Psoas muscle (tissue), 8 donors: ENCODE measurements around the gene MOXD1. TPM values are rescaled to one million over a fixed set of nuclear protein-coding genes. Genes with fewer than 3 reads are reported as not detected.

Source experiments
- ATAC-seq, 4 donors: fragments of 200-7000 bp; cut with Tn5 transposase; one replicate each; pipeline ENCODE4 v1.9.1; 2020; ENCODE audit warnings: moderate library complexity in 3 of 4, mild to moderate bottlenecking in 2 of 4
- DNase-seq, 2 donors: peaks; one replicate each; pipeline ENCODE4 v3.0.0-alpha.2; 2020
- H3K27ac ChIP-seq: fragments of 200-600 bp; one replicate; pipeline ENCODE4 v1.8.0; 2022
- H3K27me3 ChIP-seq, 3 donors: fragments of 200-600 bp in 1 of 3; one replicate each; pipeline versions ENCODE4 v1.6.1 to v1.8.0; 2013 to 2022; ENCODE audit warnings: low read length in 2 of 3, mild to moderate bottlenecking in 2 of 3, moderate library complexity in 1 of 3; ENCODE audit not compliant: insufficient read depth in 3 of 3
- H3K36me3 ChIP-seq, 2 donors: fragments of 200-600 bp in 1 of 2; one replicate each; pipeline versions ENCODE4 v1.6.1 to v1.8.0; 2013 to 2022; ENCODE audit warnings: low read depth in 1 of 2, mild to moderate bottlenecking in 1 of 2, moderate library complexity in 1 of 2; ENCODE audit not compliant: insufficient read depth in 1 of 2
- H3K4me1 ChIP-seq: fragments of 200-600 bp; one replicate; pipeline ENCODE4 v1.8.0; 2022
- H3K4me3 ChIP-seq: fragments of 200-600 bp; one replicate; pipeline ENCODE4 v1.8.0; 2022; ENCODE audit warnings: mild to moderate bottlenecking
- H3K9me3 ChIP-seq: fragments of 200-600 bp; one replicate; pipeline ENCODE4 v1.8.0; 2022
- WGBS, 3 donors: extraction: QIAGEN DNeasy Blood & Tissue Kit; methylation state at CpG; one replicate each; pipeline versions ENCODE4 v1.1.6 to v1.1.7; 2013; 5-methylcytosine and 5-hydroxymethylcytosine counted together
- intact Hi-C, 2 donors: fragments of 100-400 bp; cut with DNase I; formaldehyde crosslinking; loops; one replicate each; pipeline versions ENCODE4 v1.11.0 to v1.14.2; 2022
- polyA plus RNA-seq, 3 donors: library from polyadenylated mRNA; stranded (reverse); fragments of 200-250 nt; gene quantifications; one replicate each; pipeline ENCODE4 v1.2.3, GENCODE V29; 2013
- total RNA-seq, 4 donors: library from RNA; stranded (reverse); fragmentation: NEBNext Ultra II Directional in 2 of 4; extraction: Animal tissue kit (Norgen Biotek cat#: 25700) in 2 of 4; gene quantifications; one replicate each; pipeline versions ENCODE4 v1.2.1 to v1.2.4, GENCODE V29; 2021 to 2023
- TF ChIP-seq, protein P1 (sequence below): fragments of 200-600 bp; IDR thresholded peaks from one replicate; pipeline ENCODE4 v1.8.0; 2022; ENCODE audit warnings: antibody characterized with exemption
- donor health status: healthy with polysubstance abuse.
- donor health status: DM: no; HTN: no; CAD: no; lungs with moderate emphysema.
- donor health status: Bipolar disorder and iron deficiency.
- donor health status: healthy.
- donor health status: DM: yes; HTN: yes; CAD: no.
- donor health status: DM: no; HTN: no; CAD: no.
- donor health status: DM: no; HTN: no; CAD: no.
- donor health status: DM: yes; HTN: yes; CAD: no.

MOXD1 gene
- total and polyA plus RNA-seq, 7 donors: 0.10 to 0.58 (median 0.30) TPM; not detected in 2

DNA sequence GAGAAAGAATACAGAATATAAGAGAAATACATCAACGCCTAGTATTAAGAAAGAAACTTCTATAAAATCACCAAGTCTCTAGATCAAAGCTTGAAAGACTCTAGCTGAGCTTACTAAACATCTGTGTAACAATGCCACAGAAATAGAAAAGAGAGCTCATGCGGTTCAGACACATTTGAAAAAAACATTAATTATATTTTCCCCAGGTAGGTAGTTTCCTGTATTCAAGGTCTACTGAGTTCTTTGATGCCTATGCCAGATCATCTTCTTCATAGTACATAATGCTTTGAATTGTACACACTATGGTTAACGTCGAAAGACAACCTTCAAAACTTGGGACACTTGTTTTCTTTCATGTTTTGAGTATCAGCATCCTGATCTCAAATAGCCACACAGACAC is 11.3 kb downstream of the MOXD1 start:
- no peaks in the 10 kb centered on the region for H3K4me1 ChIP-seq
- TF ChIP-seq, protein P1, sequence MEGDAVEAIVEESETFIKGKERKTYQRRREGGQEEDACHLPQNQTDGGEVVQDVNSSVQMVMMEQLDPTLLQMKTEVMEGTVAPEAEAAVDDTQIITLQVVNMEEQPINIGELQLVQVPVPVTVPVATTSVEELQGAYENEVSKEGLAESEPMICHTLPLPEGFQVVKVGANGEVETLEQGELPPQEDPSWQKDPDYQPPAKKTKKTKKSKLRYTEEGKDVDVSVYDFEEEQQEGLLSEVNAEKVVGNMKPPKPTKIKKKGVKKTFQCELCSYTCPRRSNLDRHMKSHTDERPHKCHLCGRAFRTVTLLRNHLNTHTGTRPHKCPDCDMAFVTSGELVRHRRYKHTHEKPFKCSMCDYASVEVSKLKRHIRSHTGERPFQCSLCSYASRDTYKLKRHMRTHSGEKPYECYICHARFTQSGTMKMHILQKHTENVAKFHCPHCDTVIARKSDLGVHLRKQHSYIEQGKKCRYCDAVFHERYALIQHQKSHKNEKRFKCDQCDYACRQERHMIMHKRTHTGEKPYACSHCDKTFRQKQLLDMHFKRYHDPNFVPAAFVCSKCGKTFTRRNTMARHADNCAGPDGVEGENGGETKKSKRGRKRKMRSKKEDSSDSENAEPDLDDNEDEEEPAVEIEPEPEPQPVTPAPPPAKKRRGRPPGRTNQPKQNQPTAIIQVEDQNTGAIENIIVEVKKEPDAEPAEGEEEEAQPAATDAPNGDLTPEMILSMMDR: no peak
- H3K9me3 ChIP-seq: peaks cover 8% of the 10 kb centered on the region
- no peak overlapping the region for H3K27ac ChIP-seq
- no peaks in the 10 kb centered on the region for H3K36me3 ChIP-seq
- H3K4me3 ChIP-seq: no peak overlapping the region
- no peak for ATAC-seq
- intact Hi-C loops: no loop called here
- H3K27me3 ChIP-seq: no peaks in the 10 kb centered on the region
- DNase-seq: no peak
- WGBS, 3 donors: 84 to 87% (median 85%) methylated on average over 4 of the region's 4 CpGs

DNA sequence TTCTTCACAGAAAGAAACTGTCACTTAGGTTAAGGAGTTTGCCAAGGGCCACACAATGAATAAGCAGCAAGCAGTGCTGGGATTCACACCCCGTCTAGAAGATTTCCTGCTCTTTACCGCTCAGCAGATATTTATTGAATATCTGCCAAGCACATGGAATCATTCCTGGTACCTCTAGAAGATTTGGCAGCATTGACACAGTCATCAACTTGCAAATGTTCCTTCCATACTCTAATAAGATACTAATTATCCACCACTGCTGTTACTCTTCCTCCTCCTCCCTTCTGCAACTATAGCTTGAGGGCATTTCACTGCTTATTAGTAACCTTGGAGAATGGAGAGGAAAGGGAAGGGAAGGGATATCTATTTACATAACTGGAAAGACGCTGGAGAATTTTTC is 13.0 kb downstream of the MOXD1 start:
- Histone ChIP-seq H3K27ac (no peak overlapping the region), H3K27me3 (no peaks in the 10 kb centered on the region), H3K36me3 (no peaks in the 10 kb centered on the region), H3K4me1 (no peaks in the 10 kb centered on the region), H3K9me3 (no peaks in the 10 kb centered on the region), H3K4me3 (no peak overlapping the region)
- ATAC-seq: no peak
- intact Hi-C loops: no loop called here
- TF ChIP-seq, protein P1: no peak
- no peak for DNase-seq
- WGBS, 3 donors: 16 to 24% (median 17%) methylated on average over 3 of the region's 3 CpGs

DNA sequence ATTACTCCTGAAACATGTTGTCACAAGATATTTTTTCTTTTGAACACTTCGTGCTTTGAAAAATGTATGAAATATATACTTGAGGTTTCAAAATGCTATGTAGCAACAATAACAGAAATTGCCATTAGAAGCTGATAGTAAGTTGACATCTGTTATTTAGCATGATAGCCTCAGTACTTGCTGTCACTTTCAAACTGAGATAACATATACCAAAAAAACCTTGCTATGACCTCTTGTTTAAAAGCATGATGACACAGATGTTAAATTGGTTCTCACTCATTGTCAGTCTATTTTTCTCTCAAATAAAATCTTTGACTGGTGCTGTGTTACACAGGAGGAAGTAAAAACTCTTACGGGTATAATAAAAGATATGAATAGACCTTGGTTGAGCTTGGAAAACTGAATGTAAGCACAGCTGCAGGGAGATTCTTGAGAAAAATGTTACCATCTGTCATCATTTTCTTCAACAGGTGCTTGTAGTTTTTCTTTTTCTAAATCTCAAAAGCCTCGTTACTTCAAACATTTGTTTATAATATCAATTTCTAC is 18.6 kb downstream of the MOXD1 start:
- H3K9me3 ChIP-seq: no peaks in the 10 kb centered on the region
- WGBS, 3 donors: 20 to 23% (median 22%) methylated on average over 3 of the region's 3 CpGs
- intact Hi-C loops: no loop called here
- H3K4me1 ChIP-seq: no peaks in the 10 kb centered on the region
- no peak overlapping the region for H3K27ac ChIP-seq
- no peak overlapping the region for H3K4me3 ChIP-seq
- TF ChIP-seq, protein P1: no peak
- DNase-seq: no peak
- ATAC-seq: no peak
- H3K36me3 ChIP-seq: no peaks in the 10 kb centered on the region
- no peaks in the 10 kb centered on the region for H3K27me3 ChIP-seq

DNA sequence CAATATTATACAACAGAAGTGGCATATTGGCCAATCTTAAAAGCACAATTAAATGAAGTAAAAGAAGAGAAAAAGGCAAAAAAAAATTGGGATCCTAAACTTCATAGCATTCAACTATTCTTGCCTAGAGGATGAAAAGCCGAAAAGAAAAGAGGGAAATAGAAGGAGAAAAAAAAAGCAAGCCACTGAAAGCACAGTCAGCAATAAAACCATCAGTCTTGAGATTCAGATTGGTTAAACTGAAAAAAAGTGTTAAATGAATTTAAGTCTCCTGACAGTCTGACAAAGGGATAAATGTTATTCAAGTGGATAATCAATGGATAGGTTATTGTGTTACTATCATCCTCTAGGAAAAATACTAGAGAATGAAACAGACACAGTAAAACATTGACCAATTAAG is 19.9 kb downstream of the MOXD1 start:
- Histone ChIP-seq H3K4me3 (no peak overlapping the region), H3K9me3 (no peaks in the 10 kb centered on the region), H3K27me3 (no peaks in the 10 kb centered on the region), H3K27ac (no peak overlapping the region), H3K4me1 (no peaks in the 10 kb centered on the region), H3K36me3 (no peaks in the 10 kb centered on the region)
- ATAC-seq (no peak), DNase-seq (no peak)
- TF ChIP-seq, protein P1: no peak
- WGBS, 3 donors: 72 to 92% (median 86%) methylated on average over 1 of the region's 1 CpG
- intact Hi-C loops: no loop called here

DNA sequence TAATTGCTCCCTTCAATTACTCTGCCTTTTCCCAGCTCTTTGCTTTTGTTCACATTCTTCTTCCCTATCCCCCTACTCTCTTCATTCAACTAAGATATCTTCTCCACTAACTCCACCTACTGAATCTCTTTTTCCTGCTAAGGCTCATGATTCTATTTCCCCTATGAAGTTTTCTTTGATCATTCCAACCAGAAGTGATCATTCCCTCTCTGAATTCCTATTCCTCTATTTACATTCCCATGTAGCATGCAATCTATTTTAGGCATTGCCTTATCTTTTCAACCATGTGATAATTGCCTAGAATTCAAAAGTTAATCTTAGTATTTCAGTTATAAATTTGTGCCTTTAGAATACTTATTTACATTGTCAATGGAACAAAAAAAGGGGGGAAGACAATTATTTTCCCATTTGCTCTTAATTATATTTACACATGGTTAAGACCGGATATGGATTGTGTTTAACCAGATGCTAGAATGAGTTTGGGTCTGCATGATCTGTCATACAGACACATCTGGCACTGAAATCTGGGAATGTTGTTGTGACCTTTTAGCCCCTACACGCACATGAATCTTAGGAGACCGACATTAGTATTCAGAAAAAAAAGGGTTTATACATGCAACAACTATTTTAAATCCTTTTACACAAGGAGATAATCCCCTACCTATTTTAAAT is 20.8 kb downstream of the MOXD1 start:
- no peaks in the 10 kb centered on the region for H3K9me3 ChIP-seq
- H3K36me3 ChIP-seq: no peaks in the 10 kb centered on the region
- TF ChIP-seq, protein P1: no peak
- H3K27me3 ChIP-seq: no peaks in the 10 kb centered on the region
- no peak for DNase-seq
- intact Hi-C loops: no loop called here
- WGBS, 3 donors: 45 to 48% (median 45%) methylated on average over 3 of the region's 3 CpGs
- ATAC-seq: no peak
- H3K27ac ChIP-seq: no peak overlapping the region
- H3K4me1 ChIP-seq: no peaks in the 10 kb centered on the region
- H3K4me3 ChIP-seq: no peak overlapping the region
